Measurements from ENCODE around the gene PSMC2. TPM values are rescaled to one million over a fixed set of nuclear protein-coding genes. Genes with fewer than 3 reads are reported as not detected.

Gene PSMC2
- total RNA-seq, 4 donors from 2014 or later = 90.8 to 144 (median 113) TPM

DNA sequence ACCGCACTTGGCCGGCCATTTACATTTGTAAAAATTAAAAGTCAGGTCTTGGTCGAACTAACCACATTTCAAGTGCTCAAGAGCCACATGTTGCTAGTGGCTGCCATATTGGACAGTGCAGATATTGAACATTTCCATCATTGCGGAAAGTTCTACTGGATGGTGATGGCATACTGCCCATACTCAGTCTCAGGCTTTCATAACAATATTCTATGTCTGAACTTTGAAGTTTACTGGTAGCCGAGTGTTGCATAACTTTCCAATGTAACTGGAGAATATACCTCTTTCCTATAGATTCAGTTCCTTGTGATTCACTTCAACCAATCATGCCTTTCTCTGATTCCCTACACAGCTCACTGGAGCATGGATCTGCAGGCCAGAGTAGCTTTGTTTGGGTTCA, 43.7 kb downstream of the PSMC2 start:
- Histone ChIP-seq H3K9me3 (no peaks in the 10 kb centered on the region), H3K27me3 (no peaks in the 10 kb centered on the region), H3K4me1 (no peaks in the 10 kb centered on the region), H3K36me3 (no peaks in the 10 kb centered on the region), H3K27ac (no peak overlapping the region), H3K4me3 (replicated peaks in 1 of 3) (no peak overlapping the region)
- DNase-seq = no peak
- WGBS, 2 donors = 96 to 97% methylated on average over 5 of the region's 5 CpGs
- intact Hi-C loops (cut with DNase I) = no loop called here
- TF ChIP-seq, protein P1, sequence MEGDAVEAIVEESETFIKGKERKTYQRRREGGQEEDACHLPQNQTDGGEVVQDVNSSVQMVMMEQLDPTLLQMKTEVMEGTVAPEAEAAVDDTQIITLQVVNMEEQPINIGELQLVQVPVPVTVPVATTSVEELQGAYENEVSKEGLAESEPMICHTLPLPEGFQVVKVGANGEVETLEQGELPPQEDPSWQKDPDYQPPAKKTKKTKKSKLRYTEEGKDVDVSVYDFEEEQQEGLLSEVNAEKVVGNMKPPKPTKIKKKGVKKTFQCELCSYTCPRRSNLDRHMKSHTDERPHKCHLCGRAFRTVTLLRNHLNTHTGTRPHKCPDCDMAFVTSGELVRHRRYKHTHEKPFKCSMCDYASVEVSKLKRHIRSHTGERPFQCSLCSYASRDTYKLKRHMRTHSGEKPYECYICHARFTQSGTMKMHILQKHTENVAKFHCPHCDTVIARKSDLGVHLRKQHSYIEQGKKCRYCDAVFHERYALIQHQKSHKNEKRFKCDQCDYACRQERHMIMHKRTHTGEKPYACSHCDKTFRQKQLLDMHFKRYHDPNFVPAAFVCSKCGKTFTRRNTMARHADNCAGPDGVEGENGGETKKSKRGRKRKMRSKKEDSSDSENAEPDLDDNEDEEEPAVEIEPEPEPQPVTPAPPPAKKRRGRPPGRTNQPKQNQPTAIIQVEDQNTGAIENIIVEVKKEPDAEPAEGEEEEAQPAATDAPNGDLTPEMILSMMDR (IDR thresholded peaks at IDR 0.05) = no peak
- no peak for TF ChIP-seq POLR2A (IDR thresholded peaks at IDR 0.05)

DNA sequence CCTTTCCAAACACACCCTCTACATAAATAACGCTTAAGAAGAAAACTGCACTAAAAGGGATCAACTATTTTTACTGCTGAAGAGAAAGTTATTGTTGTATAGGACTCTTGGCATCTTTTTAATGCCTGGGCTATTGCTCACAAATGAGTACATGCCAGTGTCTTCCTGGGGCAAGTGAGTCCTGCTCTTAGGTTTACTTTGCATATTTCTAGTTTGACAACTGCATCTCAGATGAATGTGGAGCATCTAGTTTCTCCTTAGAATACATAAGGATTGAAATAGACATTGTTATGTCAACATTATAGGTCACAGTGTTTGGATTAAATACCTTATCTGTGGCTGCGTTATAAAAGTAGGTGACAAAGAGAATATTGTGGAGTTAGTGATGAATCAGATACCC, 44.5 kb downstream of the PSMC2 start:
- Histone ChIP-seq H3K9me3 (no peaks in the 10 kb centered on the region), H3K4me3 (replicated peaks in 1 of 3) (no peak overlapping the region), H3K27me3 (no peaks in the 10 kb centered on the region), H3K27ac (no peak overlapping the region), H3K4me1 (no peaks in the 10 kb centered on the region), H3K36me3 (no peaks in the 10 kb centered on the region)
- TF ChIP-seq, protein P1 (IDR thresholded peaks at IDR 0.05) = no peak
- no peak for TF ChIP-seq POLR2A (IDR thresholded peaks at IDR 0.05)
- no peak for DNase-seq
- 88 to 90% methylated on average over 2 of the region's 2 CpGs for WGBS, 2 donors
- intact Hi-C loops (cut with DNase I) = no loop called here

DNA sequence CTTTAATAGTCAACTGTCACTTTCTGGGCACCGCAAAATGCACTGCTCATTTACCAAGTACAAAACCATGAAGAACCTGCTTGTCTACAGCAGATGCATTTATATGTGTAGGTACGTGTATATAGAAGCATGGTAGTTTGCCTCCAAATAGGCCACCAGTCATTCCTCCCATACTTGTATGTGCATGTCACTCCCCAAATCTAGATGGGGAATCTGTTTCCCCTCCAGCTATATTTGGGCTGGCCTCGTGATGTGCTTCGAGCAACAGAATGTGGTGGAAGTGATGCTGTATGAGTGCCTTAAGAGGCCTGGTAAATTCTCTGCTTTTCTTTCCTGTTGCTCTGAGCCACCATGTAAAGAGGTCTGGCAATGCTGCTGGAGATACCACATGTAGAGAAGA, 47.1 kb downstream of the PSMC2 start:
- no peaks in the 10 kb centered on the region for H3K9me3 ChIP-seq
- TF ChIP-seq, protein P1 (IDR thresholded peaks at IDR 0.05) = no peak
- no peak for TF ChIP-seq POLR2A (IDR thresholded peaks at IDR 0.05)
- H3K27ac ChIP-seq = no peak overlapping the region
- no peak overlapping the region for H3K4me3 ChIP-seq (replicated peaks in 1 of 3)
- WGBS, 2 donors = 70 to 99% methylated on average over 4 of the region's 4 CpGs
- H3K4me1 ChIP-seq = no peaks in the 10 kb centered on the region
- no peaks in the 10 kb centered on the region for H3K36me3 ChIP-seq
- H3K27me3 ChIP-seq = no peaks in the 10 kb centered on the region
- DNase-seq = no peak
- intact Hi-C loops (cut with DNase I) = no loop called here

DNA sequence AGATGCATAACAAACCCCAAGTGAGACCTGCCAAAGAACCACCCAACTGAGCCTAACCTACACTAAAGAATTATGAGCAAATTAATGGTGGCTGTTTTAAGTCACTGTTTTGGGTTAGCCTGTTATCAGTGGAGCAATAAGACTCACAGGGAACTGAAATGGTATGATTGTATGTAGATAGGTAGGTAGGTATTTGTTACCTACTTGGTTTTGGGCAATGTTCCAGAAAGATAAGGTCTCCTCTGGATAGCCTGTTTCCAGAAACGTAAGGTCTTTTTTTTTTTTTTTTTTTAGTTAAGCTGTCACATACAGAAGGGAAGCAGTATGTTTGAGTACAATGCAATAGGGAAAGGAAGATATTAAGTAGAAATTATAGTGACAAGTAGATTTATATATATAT, 47.6 kb downstream of the PSMC2 start:
- no peak for DNase-seq
- Histone ChIP-seq H3K36me3 (no peaks in the 10 kb centered on the region), H3K9me3 (no peaks in the 10 kb centered on the region), H3K4me3 (replicated peaks in 1 of 3) (no peak overlapping the region), H3K4me1 (no peaks in the 10 kb centered on the region), H3K27me3 (no peaks in the 10 kb centered on the region), H3K27ac (no peak overlapping the region)
- 79 to 81% methylated on average over 1 of the region's 1 CpG for WGBS, 2 donors
- TF ChIP-seq POLR2A (IDR thresholded peaks at IDR 0.05) = no peak
- TF ChIP-seq, protein P1 (IDR thresholded peaks at IDR 0.05) = no peak
- intact Hi-C loops (cut with DNase I) = no loop called here

DNA sequence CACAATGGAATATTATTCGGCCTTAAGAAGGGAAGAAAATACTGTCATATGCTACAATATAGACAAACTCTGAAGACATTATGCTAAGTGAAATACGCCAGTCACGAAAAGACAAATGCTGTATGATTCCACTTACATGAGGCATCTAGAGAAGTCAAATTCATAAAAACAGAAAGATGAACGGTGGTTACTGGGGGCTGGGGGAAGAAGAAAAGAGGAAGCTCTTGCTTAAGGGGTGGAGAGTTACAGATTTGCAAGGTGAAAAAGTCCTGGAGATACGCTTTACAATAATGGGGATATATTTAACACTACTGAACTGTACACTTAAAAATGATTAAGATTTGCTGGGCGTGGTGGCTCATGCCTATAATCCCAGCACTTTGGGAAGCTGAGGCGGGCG, 49.0 kb downstream of the PSMC2 start:
- Histone ChIP-seq H3K36me3 (no peaks in the 10 kb centered on the region), H3K4me1 (no peaks in the 10 kb centered on the region), H3K9me3 (no peaks in the 10 kb centered on the region), H3K4me3 (replicated peaks in 1 of 3) (no peak overlapping the region), H3K27ac (no peak overlapping the region), H3K27me3 (no peaks in the 10 kb centered on the region)
- TF ChIP-seq, protein P1 (IDR thresholded peaks at IDR 0.05) = no peak
- no peak for TF ChIP-seq POLR2A (IDR thresholded peaks at IDR 0.05)
- intact Hi-C loops (cut with DNase I) = no loop called here
- DNase-seq = no peak
- 70 to 84% methylated on average over 8 of the region's 8 CpGs for WGBS, 2 donors

Data from thyroid gland (tissue), 4 donors.